CD4-positive, alpha-beta T cell treated with Interleukin-12 subunit alpha and Interleukin-12 subunit beta, for 1 hour (primary cell): Measurements from ENCODE around the gene PHC2.

Source experiments
- DNase-seq: peaks from one replicate; pipeline ENCODE4 v3.0.0-alpha.2; 2020

Gene PHC2

GRCh38 chr1:33369081-33369480 lies 61.8 kb downstream of the PHC2 start:
- no peak for DNase-seq

GRCh38 chr1:33368431-33368830 lies 62.5 kb downstream of the PHC2 start:
- DNase-seq = no peak

GRCh38 chr1:33367485-33368405 lies 63.1 kb downstream of the PHC2 start:
- peak; percentile 85 for DNase-seq

GRCh38 chr1:33366762-33367484 lies 64.0 kb downstream of the PHC2 start:
- no peak for DNase-seq

- no peak for DNase-seq
Measured at GRCh38 chr1:33365560-33365997, 65.3 kb downstream of the PHC2 start.

GRCh38 chr1:33364565-33364918 lies 66.4 kb downstream of the PHC2 start:
- DNase-seq = no peak

- DNase-seq = no peak
Measured at GRCh38 chr1:33363470-33363861, 67.4 kb downstream of the PHC2 start.

- DNase-seq = no peak
Measured at GRCh38 chr1:33363021-33363420, 67.9 kb downstream of the PHC2 start.

DNA sequence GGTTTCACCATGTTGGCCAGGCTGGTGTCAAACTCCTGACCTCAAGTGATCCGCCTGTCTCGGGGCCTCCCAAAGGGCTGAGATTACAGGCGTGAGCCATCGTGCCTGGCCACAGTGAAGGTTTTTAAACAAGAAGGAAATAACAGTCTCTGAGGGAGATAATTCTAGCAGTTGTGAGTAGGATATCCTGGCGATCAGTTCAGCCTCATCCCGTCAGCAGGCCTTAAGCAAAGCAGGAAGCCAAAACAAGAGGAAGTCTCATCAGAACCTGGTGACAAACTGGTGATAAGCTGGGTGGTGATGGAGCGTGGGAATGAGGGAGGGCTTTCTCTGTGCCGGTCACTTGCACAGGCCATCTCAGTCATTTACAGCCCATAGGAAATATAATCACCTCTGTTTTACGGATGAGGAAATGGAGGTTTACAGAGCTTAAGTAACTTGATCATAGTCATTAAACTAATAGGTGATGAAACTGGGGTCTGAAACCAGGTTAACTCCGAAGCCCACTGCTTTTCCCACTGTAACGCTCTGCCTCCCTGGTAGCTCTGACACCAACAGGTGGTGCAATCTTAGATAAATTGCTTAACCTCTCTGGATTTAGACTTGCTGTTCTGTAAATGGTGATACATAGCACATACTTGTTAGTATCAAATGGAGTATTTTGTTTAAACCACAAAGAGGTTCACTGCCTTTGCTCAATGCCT lies 69.2 kb downstream of the PHC2 start:
- DNase-seq = no peak

DNA sequence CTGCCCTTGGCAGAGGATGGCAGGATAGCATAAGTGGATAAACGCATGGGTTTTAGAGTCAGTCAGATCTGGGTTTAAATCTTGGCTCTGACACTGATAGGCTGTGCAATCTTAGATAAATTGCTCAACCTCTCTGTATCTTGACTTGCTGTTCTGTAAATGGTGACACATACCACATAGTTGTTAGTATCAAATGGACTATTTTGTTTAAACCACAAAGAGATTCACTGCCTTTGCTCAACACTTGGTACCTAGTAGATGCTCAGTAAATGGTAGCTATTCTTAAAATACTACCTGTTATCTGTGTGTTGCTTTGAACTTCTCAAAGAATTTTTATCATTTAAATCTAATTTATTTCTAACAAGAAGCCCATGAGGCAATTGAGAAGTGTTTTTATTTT lies 70.5 kb downstream of the PHC2 start:
- DNase-seq = no peak

DNA sequence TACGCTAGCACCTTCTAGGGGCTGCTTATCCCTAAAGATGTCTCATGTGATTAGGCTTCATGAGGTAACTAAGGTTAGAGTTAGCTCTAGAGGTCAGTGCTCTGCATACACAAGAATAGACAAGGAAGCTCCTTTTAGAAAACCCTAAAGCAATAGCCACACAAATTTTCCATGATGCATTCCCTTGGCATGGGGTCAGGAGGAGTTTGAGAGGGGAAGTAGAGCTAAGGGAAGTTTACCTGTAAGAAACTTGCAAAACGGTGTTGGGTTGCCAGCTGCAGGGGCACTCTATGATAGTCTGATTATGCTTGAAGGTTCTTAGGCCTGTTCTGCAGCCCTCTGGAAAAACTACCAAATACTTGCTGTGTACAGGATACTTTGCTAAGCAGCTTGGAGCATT lies 71.0 kb downstream of the PHC2 start:
- DNase-seq = no peak

- no peak for DNase-seq
Measured at GRCh38 chr1:33358795-33359503, 71.9 kb downstream of the PHC2 start.

- no peak for DNase-seq
Measured at GRCh38 chr1:33358114-33358794, 72.6 kb downstream of the PHC2 start.

- no peak for DNase-seq
Measured at GRCh38 chr1:33357099-33357498, 73.8 kb downstream of the PHC2 start.

- DNase-seq = no peak
Measured at GRCh38 chr1:33354707-33355316, 76.1 kb downstream of the PHC2 start.

DNA sequence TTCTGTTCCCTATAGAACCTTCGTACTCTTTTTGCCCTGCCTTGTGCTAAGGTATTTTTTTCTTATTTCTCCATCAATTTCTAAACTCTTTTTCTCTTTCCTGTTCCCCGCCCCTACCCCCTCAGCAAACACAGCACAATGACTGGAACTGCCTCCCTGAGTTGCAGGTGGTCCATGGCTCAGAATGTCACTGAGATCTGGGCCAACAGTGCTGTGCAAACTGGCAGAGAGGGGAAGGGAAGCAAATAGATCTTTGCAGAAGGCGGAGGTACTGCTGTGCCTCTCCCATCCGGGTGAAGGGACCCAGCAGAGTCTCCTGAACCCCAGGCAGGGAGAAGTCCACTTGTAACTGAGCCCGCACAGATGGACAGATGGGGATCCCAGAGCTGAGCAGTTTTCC lies 77.4 kb downstream of the PHC2 start:
- DNase-seq = no peak

GRCh38 chr1:33351281-33351660 lies 79.6 kb downstream of the PHC2 start:
- no peak for DNase-seq

DNA sequence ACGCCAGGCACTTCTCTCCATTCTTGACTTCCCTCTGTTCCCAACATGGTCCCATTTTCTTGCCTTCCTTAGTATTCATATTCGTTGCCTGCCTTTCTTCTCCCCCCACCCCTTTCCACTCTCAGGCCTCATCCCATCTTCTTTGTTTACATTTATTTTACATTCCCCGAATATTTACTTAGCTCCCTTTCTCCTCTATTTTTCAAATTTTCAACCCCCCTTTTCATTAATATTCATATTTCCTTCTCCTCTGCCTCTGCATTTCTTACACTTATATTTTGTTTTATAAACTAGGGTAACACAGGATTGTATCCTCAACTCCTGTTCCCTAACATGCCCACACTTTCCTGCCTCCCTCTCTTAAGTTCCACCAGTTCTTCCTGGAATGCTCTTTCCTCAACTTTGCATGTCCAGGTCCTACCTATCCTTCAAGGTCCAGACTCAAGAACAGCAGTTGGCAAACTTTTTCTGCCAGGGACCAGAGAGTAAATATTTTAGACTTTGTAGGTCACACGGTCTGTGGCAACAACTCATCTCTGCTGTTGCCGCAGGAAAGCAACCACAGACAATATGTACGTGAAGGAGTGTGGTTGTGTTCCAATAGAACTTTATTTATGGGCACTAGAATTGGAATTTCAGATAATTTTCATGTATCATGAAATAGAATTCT lies 80.1 kb downstream of the PHC2 start:
- no peak for DNase-seq

DNA sequence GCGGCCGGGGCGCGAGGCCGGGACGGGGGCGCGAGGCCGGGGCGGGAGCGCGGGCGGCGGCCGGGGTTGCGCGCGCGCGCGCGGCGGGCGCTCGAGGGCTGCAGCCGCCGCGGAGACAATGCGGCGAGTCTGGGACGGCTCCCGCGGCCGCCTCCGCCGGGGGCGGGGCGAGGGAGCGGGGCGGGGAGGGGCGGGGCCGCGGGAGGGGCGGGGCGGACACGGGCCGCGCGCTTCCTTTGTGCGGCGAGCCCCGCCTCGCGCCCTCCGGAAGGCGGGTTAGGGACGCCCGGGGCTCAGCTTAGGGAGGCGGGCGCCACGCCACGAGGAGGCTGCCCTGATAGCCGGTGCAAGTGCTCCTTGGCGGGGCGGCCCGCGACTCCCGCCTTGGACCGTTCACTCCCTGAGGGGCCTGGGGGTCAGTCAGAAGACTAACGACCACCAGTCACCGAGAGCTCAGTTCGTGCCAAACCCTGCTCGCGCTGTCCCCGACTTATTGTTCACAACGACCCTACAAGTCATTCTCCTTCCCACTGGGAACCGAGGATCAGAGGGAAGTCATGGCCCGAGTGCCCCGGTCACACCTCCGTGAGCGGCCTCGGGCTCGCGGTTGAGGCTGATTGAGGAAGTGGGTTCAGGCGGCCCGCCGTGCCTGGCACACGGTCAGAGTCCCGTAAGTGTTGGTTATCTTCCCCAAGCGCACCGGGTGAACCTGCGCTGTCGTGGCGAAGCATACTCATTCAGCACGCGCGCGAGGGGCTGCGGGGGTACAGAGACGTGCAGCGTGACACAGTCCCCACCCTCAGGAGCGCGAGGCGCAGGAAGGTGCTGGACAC lies 80.9 kb downstream of the PHC2 start:
- peak; percentile 86 for DNase-seq

DNA sequence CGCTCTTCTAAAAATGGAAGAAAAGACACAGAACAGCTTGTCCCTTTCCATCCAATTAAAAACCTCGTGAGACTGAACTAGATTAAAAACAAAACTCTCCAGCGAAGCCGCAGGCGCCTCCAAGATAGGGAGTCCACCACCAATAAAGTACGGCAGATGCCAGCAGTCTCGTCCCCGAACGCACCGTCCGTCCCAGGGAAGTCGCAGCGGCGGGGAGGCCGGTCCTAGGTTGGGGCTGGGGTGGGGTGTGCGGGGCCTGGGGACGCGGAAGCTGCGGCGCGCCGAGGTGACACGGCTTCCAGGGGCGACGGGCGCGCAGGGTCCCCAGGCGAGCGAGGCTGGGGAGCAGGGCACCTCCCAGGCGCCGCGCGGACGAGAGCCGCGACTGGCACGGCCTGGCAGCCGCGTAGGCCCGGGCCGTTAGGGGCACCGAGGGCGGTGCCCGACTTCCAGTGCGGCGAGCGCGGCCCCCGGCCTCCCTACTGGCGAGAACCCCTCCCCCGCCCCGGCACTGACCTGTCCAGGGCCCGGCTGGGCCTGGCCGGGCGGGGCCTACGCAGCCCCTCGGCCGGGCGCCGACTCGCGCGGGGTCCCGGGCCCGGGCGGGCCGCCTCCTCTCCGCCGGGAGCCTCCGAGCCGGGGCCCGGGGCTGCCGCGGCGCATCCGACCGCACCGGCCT lies 81.7 kb downstream of the PHC2 start:
- peak; percentile 50 for DNase-seq
